PC-9 (cell line): ENCODE data around the gene TRIO. TPM values are rescaled to one million over a fixed set of nuclear protein-coding genes. Genes with fewer than 3 reads are reported as not detected.
A peak's percentile ranks its signal among the peaks of the same experiment; 100 is the strongest.

Source experiments
- BruUV-seq: library from RNA; stranded (reverse); fragments of 400-500 nt; replicated peaks from 2 replicates; lab custom pipeline; 2021; lab: Mats Ljungman, UMichigan
- CTCF ChIA-PET: fragments of 300-600 bp; sonication (Branson Sonifier 250); formaldehyde crosslinking; loops from one replicate; lab custom pipeline; 2022; ENCODE audit warnings: antibody characterized with exemption; lab: Charles Lee
- POLR2A ChIA-PET: fragments of 300-600 bp; sonication (Branson Sonifier 250); formaldehyde crosslinking; loops from one replicate; lab custom pipeline; 2022; ENCODE audit warnings: antibody characterized with exemption; ENCODE audit not compliant: unreplicated experiment; lab: Charles Lee
- DNase-seq, 2 experiments: peaks; one replicate each; pipeline versions ENCODE4 v3.0.0 to v3.0.0-alpha.2; 2015 to 2022; ENCODE audit warnings: mixed read lengths in 1 of 2
- H2AFZ ChIP-seq: fragments of 200-600 bp; sonication (generic); 2 replicates; pipeline ENCODE4 v1.8.1; 2017; ENCODE audit warnings: antibody characterized with exemption
- H3F3A ChIP-seq: fragments of 200-600 bp; sonication (generic); 2 replicates; pipeline ENCODE4 v1.8.1; 2017; ENCODE audit warnings: antibody characterized with exemption, mild to moderate bottlenecking, low read depth; ENCODE audit not compliant: insufficient read depth
- H3K27ac ChIP-seq: fragments of 200-600 bp; sonication (generic); 2 replicates; pipeline ENCODE4 v1.6.1; 2016; ENCODE audit warnings: mixed run types
- H3K27me3 ChIP-seq: fragments of 200-600 bp; sonication (generic); 2 replicates; pipeline ENCODE4 v1.6.1; 2016; ENCODE audit warnings: low read depth, mixed run types; ENCODE audit not compliant: insufficient read depth
- H3K36me3 ChIP-seq: fragments of 200-600 bp; sonication (generic); 2 replicates; pipeline ENCODE4 v1.6.1; 2016; ENCODE audit warnings: low read depth, mixed run types
- H3K4me1 ChIP-seq: fragments of 200-600 bp; sonication (generic); replicated peaks from 2 replicates; pipeline ENCODE4 v1.6.1; 2016; ENCODE audit warnings: mixed run types; ENCODE audit not compliant: insufficient read depth
- H3K4me2 ChIP-seq: fragments of 200-600 bp; sonication (generic); 2 replicates; pipeline ENCODE4 v1.6.1; 2017; ENCODE audit warnings: mixed run types
- H3K4me3 ChIP-seq: fragments of 200-600 bp; sonication (generic); 2 replicates; pipeline ENCODE4 v1.6.1; 2016; ENCODE audit warnings: mixed run types
- H3K79me2 ChIP-seq: fragments of 200-600 bp; sonication (generic); 2 replicates; pipeline ENCODE4 v1.6.1; 2017; ENCODE audit warnings: low read depth, mixed run types
- H3K9me2 ChIP-seq: fragments of 200-600 bp; sonication (generic); 2 replicates; pipeline ENCODE4 v1.8.1; 2017; ENCODE audit warnings: mild to moderate bottlenecking; ENCODE audit not compliant: insufficient read depth
- H3K9me3 ChIP-seq: fragments of 200-600 bp; sonication (generic); 2 replicates; pipeline ENCODE4 v1.8.1; 2016; ENCODE audit warnings: low read depth; ENCODE audit not compliant: insufficient read depth
- H4K20me1 ChIP-seq: fragments of 200-600 bp; sonication (generic); 2 replicates; pipeline ENCODE4 v1.8.1; 2017; ENCODE audit not compliant: insufficient read depth
- EZH2 ChIP-seq: fragments of 200-600 bp; sonication (generic); IDR thresholded peaks from 2 replicates; pipeline ENCODE4 v1.8.0; 2017; ENCODE audit warnings: antibody characterized with exemption, low read depth
- intact Hi-C: fragments of 100-400 bp; cut with micrococcal nuclease; formaldehyde crosslinking; loops from one replicate; pipeline ENCODE4 v1.10.0; 2022; ENCODE audit not compliant: unreplicated experiment
- total RNA-seq: library from RNA; stranded (reverse); gene quantifications from 2 replicates; pipeline ENCODE4 v1.2.3, GENCODE V29; 2021
- TF ChIP-seq, protein P1 (sequence below): fragments of 200-600 bp; sonication (generic); conservative IDR thresholded peaks from 2 replicates; pipeline ENCODE4 v1.6.1; 2017; ENCODE audit warnings: mixed run types, antibody characterized with exemption, mild to moderate bottlenecking, moderate library complexity

The TRIO gene
- total RNA-seq, 1 experiment from 2014 or later = 596 TPM

DNA sequence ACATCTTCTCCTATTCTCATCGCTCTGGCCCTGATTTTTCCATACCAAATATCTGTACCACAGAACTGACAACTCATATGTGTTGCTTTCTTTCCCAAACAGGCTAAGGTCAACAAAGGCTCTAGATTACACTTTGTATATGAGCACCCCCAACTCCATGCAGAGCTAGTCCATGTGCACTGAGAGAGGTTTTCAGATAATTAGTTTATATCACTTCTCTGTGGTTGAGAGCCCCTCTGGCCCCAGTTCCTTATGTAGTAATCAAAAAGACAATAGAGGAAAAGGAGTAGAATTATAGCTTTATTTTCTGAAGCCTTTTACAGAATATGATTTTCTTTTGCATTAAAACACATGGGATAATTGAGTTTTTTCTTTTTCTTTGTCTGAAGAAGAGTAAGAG, 120.0 kb downstream of the TRIO start:
- H3K9me3 ChIP-seq = no peaks in the 10 kb centered on the region
- peaks cover 33% of the 10 kb centered on the region for H3F3A ChIP-seq
- H3K4me1 ChIP-seq = peaks cover 47% of the 10 kb centered on the region
- CTCF ChIA-PET = no interaction called here
- no peaks in the 10 kb centered on the region for H3K36me3 ChIP-seq
- intact Hi-C loops = no loop called here
- no peaks in the 10 kb centered on the region for H3K9me2 ChIP-seq
- H3K79me2 ChIP-seq = peaks cover 94% of the 10 kb centered on the region
- POLR2A ChIA-PET = interaction anchor here (0.6 to 2.8 kb wide), 3 partner anchors 118 to 256 kb away, joined by 4 to 18 read pairs (median 4); no protein-coding TSS in a partner anchor
- no peaks in the 10 kb centered on the region for H4K20me1 ChIP-seq
- no peak overlapping the region for H2AFZ ChIP-seq
- no TSS peak for BruUV-seq
- no peak for TF ChIP-seq EZH2
- TF ChIP-seq, protein P1, sequence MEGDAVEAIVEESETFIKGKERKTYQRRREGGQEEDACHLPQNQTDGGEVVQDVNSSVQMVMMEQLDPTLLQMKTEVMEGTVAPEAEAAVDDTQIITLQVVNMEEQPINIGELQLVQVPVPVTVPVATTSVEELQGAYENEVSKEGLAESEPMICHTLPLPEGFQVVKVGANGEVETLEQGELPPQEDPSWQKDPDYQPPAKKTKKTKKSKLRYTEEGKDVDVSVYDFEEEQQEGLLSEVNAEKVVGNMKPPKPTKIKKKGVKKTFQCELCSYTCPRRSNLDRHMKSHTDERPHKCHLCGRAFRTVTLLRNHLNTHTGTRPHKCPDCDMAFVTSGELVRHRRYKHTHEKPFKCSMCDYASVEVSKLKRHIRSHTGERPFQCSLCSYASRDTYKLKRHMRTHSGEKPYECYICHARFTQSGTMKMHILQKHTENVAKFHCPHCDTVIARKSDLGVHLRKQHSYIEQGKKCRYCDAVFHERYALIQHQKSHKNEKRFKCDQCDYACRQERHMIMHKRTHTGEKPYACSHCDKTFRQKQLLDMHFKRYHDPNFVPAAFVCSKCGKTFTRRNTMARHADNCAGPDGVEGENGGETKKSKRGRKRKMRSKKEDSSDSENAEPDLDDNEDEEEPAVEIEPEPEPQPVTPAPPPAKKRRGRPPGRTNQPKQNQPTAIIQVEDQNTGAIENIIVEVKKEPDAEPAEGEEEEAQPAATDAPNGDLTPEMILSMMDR = no peak
- DNase-seq = no peak
- H3K27me3 ChIP-seq = no peaks in the 10 kb centered on the region
- 0 out of 2 replicates have a peak overlapping the region, but pooled peaks have one; percentile 15 for H3K4me2 ChIP-seq
- H3K4me3 ChIP-seq = no peak overlapping the region
- peak overlapping the region; percentile 88; the same call in 1 of the 2 replicates for H3K27ac ChIP-seq

DNA sequence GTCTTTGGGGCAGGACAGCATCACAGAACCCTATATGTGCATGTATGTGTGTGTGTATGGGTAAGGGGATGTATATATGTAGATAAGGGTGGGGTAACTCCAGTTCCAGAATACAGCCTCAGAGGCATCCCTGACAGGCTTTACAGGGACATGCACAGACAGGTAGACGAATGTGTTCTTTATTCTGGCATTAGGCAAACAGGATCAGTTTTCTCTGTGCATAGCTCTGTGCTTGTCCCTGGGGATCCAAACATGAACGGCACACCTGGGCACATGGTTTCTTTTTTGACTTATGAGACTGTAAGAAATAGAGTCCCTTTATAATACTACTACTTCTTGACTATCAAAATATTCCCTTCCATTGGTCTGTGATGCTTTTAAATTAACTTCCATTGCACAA, 120.6 kb downstream of the TRIO start:
- Histone ChIP-seq H2AFZ (no peak overlapping the region), H3K4me1 (peaks cover 51% of the 10 kb centered on the region), H3K9me3 (no peaks in the 10 kb centered on the region), H4K20me1 (no peaks in the 10 kb centered on the region), H3K27ac (peak overlapping the region; percentile 88), H3K79me2 (peaks cover 91% of the 10 kb centered on the region), H3K9me2 (no peaks in the 10 kb centered on the region), H3K27me3 (no peaks in the 10 kb centered on the region), H3K36me3 (no peaks in the 10 kb centered on the region), H3F3A (peaks cover 36% of the 10 kb centered on the region), H3K4me2 (0 out of 2 replicates have a peak overlapping the region, but pooled peaks have one; percentile 15), H3K4me3 (no peak overlapping the region)
- intact Hi-C loops = no loop called here
- ChIA-PET CTCF (no interaction called here), POLR2A (interaction anchor here (0.6 to 2.8 kb wide), 4 partner anchors 38 to 256 kb away, joined by 4 to 18 read pairs (median 4); no protein-coding TSS in a partner anchor)
- TF ChIP-seq, protein P1 = no peak
- TF ChIP-seq EZH2 = no peak
- BruUV-seq = no TSS peak
- DNase-seq = peak in 1 of 2 experiments; percentile 33

DNA sequence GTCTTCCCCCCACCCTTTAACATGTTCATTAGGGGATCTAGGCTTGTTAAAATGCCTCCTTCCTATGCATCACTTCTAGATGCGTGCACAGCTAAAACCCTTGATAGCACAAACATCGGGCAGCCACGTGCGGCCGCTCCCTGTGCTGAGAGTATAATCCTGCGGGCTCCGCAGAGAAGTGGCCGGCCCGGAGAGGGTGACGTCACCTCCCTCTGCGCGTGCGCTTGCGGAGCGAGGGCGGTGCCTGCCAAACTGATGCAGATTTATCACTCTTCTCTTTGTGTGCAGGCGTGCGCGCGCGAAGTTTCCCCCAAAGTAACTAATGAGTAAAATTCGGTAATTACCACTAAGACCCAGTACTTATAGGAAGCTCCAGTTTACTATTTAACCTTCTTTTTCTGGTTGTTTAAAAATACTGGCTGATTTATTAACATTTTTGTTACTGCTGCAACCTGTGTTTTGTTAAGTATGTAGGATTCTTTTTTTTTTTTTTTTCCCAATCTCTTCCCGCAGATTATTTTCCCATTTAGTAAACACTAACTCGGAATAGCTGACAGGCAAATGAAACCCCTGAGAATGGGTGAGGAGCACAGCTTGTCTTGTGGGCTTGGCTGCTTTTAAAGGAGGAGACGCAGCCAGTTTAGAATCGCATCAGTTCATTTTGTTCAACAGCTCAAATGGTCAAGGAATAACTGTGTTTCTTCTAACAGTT, 121.6 kb downstream of the TRIO start:
- H3K9me3 ChIP-seq = no peaks in the 10 kb centered on the region
- peak overlapping the region; percentile 88 for H3K27ac ChIP-seq
- H3K4me1 ChIP-seq = peaks cover 62% of the 10 kb centered on the region
- H3K4me3 ChIP-seq = peak overlapping the region; percentile 52
- peaks cover 91% of the 10 kb centered on the region for H3K79me2 ChIP-seq
- intact Hi-C loops = loop anchor here (1.0 kb wide), 2 partner anchors 79 to 99 kb away; no protein-coding TSS in a partner anchor
- no peak for TF ChIP-seq EZH2
- TF ChIP-seq, protein P1 = no peak
- BruUV-seq = TSS peak; percentile 39
- POLR2A ChIA-PET = interaction anchor here (0.6 to 2.8 kb wide), 14 partner anchors 16 to 232 kb away, joined by 3 to 28 read pairs (median 6); no protein-coding TSS in a partner anchor
- H3F3A ChIP-seq = peaks cover 46% of the 10 kb centered on the region
- CTCF ChIA-PET = interaction anchor here (0.6 kb wide), 1 partner anchor 36 kb away, joined by 3 read pairs; no protein-coding TSS in a partner anchor
- no peaks in the 10 kb centered on the region for H3K27me3 ChIP-seq
- no peaks in the 10 kb centered on the region for H4K20me1 ChIP-seq
- H3K4me2 ChIP-seq = peak overlapping the region; percentile 90
- no peak overlapping the region; the same call in 1 of the 2 replicates for H2AFZ ChIP-seq
- DNase-seq = peak; percentile 90 to 99
- H3K36me3 ChIP-seq = no peaks in the 10 kb centered on the region
- H3K9me2 ChIP-seq = no peaks in the 10 kb centered on the region
